H9 (cell line): ENCODE results near the gene CLMP. TPM values are rescaled to one million over a fixed set of nuclear protein-coding genes. Genes with fewer than 3 reads are reported as not detected.

Experiments
- DNase-seq: peaks from one replicate; pipeline ENCODE4 v3.0.0-alpha.2; 2017
- H2AFZ ChIP-seq: one replicate; pipeline ENCODE4 v1.6.1; 2013; ENCODE audit warnings: mild to moderate bottlenecking, low read length, control low read depth, moderate library complexity
- H2AK5ac ChIP-seq: 2 replicates; pipeline ENCODE4 v1.6.1; 2013; ENCODE audit warnings: low read length, control low read depth, mixed read lengths; ENCODE audit not compliant: insufficient read length
- H2BK120ac ChIP-seq: one replicate; pipeline ENCODE4 v1.6.1; 2013; ENCODE audit warnings: low read depth, mild to moderate bottlenecking, low read length, control low read depth, inconsistent platforms; ENCODE audit not compliant: poor library complexity, severe bottlenecking
- H2BK12ac ChIP-seq: 2 replicates; pipeline ENCODE4 v1.6.1; 2013; ENCODE audit warnings: low read length, control low read depth, mixed read lengths, low read depth; ENCODE audit not compliant: insufficient read length
- H2BK15ac ChIP-seq: 2 replicates; pipeline ENCODE4 v1.6.1; 2013; ENCODE audit warnings: low read depth, low read length, control low read depth
- H2BK20ac ChIP-seq: one replicate; pipeline ENCODE4 v1.6.1; 2013; ENCODE audit warnings: low read depth, mild to moderate bottlenecking, low read length, control low read depth, inconsistent platforms; ENCODE audit not compliant: poor library complexity, severe bottlenecking
- H2BK5ac ChIP-seq: 2 replicates; pipeline ENCODE4 v1.6.1; 2013; ENCODE audit warnings: low read length, control low read depth, mixed read lengths; ENCODE audit not compliant: insufficient read length
- H3K14ac ChIP-seq: 2 replicates; pipeline ENCODE4 v1.6.1; 2013; ENCODE audit warnings: low read length, control low read depth; ENCODE audit not compliant: insufficient read depth
- H3K18ac ChIP-seq: 2 replicates; pipeline ENCODE4 v1.6.1; 2013; ENCODE audit warnings: low read depth, mild to moderate bottlenecking, mixed read lengths, low read length, control low read depth; ENCODE audit not compliant: insufficient read length
- H3K23ac ChIP-seq: 2 replicates; pipeline ENCODE4 v1.6.1; 2013; ENCODE audit warnings: low read length, control low read depth, mixed read lengths, low read depth; ENCODE audit not compliant: insufficient read length
- H3K23me2 ChIP-seq: 2 replicates; pipeline ENCODE4 v1.6.1; 2013; ENCODE audit warnings: low read depth, mild to moderate bottlenecking, mixed read lengths, low read length, control low read depth; ENCODE audit not compliant: insufficient read length, poor library complexity, severe bottlenecking
- H3K27ac ChIP-seq: 2 replicates; pipeline ENCODE4 v1.5.1; 2013; ENCODE audit warnings: low read length, control low read depth, mixed read lengths, low read depth; ENCODE audit not compliant: insufficient read length
- H3K27me3 ChIP-seq: 2 replicates; pipeline ENCODE4 v1.6.1; 2013; ENCODE audit warnings: low read length, control low read depth, inconsistent platforms; ENCODE audit not compliant: insufficient read depth
- H3K4ac ChIP-seq: 2 replicates; pipeline ENCODE4 v1.6.1; 2013; ENCODE audit warnings: low read depth, mild to moderate bottlenecking, control low read depth, inconsistent platforms, low read length, moderate library complexity
- H3K4me1 ChIP-seq: 2 replicates; pipeline ENCODE4 v1.6.1; 2013; ENCODE audit warnings: low read length, control low read depth, inconsistent platforms; ENCODE audit not compliant: insufficient read depth
- H3K4me2 ChIP-seq: 2 replicates; pipeline ENCODE4 v1.6.1; 2013; ENCODE audit warnings: low read length, control low read depth, mixed read lengths; ENCODE audit not compliant: insufficient read length, insufficient read depth
- H3K56ac ChIP-seq: 2 replicates; pipeline ENCODE4 v1.6.1; 2013; ENCODE audit warnings: low read depth, mild to moderate bottlenecking, mixed read lengths, low read length, control low read depth; ENCODE audit not compliant: insufficient read length
- H3K79me1 ChIP-seq: 2 replicates; pipeline ENCODE4 v1.6.1; 2013; ENCODE audit warnings: low read depth, mild to moderate bottlenecking, moderate library complexity, low read length, control low read depth, inconsistent platforms; ENCODE audit not compliant: insufficient read depth, poor library complexity, severe bottlenecking
- H3K79me2 ChIP-seq: 2 replicates; pipeline ENCODE4 v1.6.1; 2013; ENCODE audit warnings: low read length, control low read depth, inconsistent platforms; ENCODE audit not compliant: insufficient read depth
- H3K9ac ChIP-seq: 2 replicates; pipeline ENCODE4 v1.6.1; 2013; ENCODE audit warnings: low read length, control low read depth, mixed read lengths; ENCODE audit not compliant: insufficient read length; ENCODE audit errors: extremely low read depth
- H3K9me3 ChIP-seq: one replicate; pipeline ENCODE4 v1.6.1; 2013; ENCODE audit warnings: low read depth, low read length, inconsistent platforms; ENCODE audit not compliant: control insufficient read depth
- H3T11ph ChIP-seq: one replicate; pipeline ENCODE4 v1.6.1; 2013; ENCODE audit warnings: mild to moderate bottlenecking, low read length, control low read depth, inconsistent platforms
- H4K20me1 ChIP-seq: one replicate; pipeline ENCODE4 v1.6.1; 2013; ENCODE audit not compliant: control insufficient read depth, insufficient read length, insufficient read depth
- H4K5ac ChIP-seq: 2 replicates; pipeline ENCODE4 v1.6.1; 2013; ENCODE audit warnings: low read depth, mild to moderate bottlenecking, mixed read lengths, low read length, control low read depth; ENCODE audit not compliant: insufficient read length
- H4K8ac ChIP-seq: replicated peaks from 2 replicates; pipeline ENCODE4 v1.6.1; 2013; ENCODE audit warnings: low read length, control low read depth, mixed read lengths, low read depth; ENCODE audit not compliant: insufficient read length
- H4K91ac ChIP-seq: 2 replicates; pipeline ENCODE4 v1.6.1; 2013; ENCODE audit warnings: low read depth, mild to moderate bottlenecking, moderate library complexity, mixed read lengths, low read length, control low read depth; ENCODE audit not compliant: insufficient read length
- H3K27ac Mint-ChIP-seq, 3 experiments: 2 replicates in 2 of 3; 3 replicates in 1 of 3; pipeline ENCODE4 v1.8.0; 2020 to 2021; ENCODE audit warnings: mixed read lengths in 3 of 3, mild to moderate bottlenecking in 1 of 3, moderate library complexity in 1 of 3
- H3K27me3 Mint-ChIP-seq: 2 replicates; pipeline ENCODE4 v1.8.0; 2021; ENCODE audit warnings: low read depth, mild to moderate bottlenecking, moderate library complexity, mixed read lengths
- H3K36me3 Mint-ChIP-seq, 3 experiments: 2 replicates in 2 of 3; 3 replicates in 1 of 3; pipeline ENCODE4 v1.8.0; 2020 to 2021; ENCODE audit warnings: low read depth in 3 of 3, mixed read lengths in 3 of 3; ENCODE audit not compliant: insufficient read depth in 1 of 3
- H3K4me1 Mint-ChIP-seq, 2 experiments: 2 replicates each; pipeline ENCODE4 v1.8.0; 2020; ENCODE audit warnings: mixed read lengths in 2 of 2
- H3K4me3 Mint-ChIP-seq, 2 experiments: 2 replicates in 1 of 2; 3 replicates in 1 of 2; pipeline ENCODE4 v1.8.0; 2020 to 2021; ENCODE audit warnings: mild to moderate bottlenecking in 2 of 2, mixed read lengths in 2 of 2, moderate library complexity in 1 of 2
- H3K9me3 Mint-ChIP-seq, 2 experiments: 2 replicates in 1 of 2; 3 replicates in 1 of 2; pipeline ENCODE4 v1.8.0; 2020; ENCODE audit warnings: mild to moderate bottlenecking in 2 of 2, mixed read lengths in 2 of 2, moderate library complexity in 1 of 2
- CTCF ChIP-seq: fragments of 200-600 bp; sonication (generic); conservative IDR thresholded peaks from 3 replicates; pipeline ENCODE4 v1.8.0; 2021; ENCODE audit warnings: antibody characterized with exemption, mild to moderate bottlenecking
- WGBS: extraction: QIAGEN DNeasy Blood & Tissue Kit; methylation state at CpG from one replicate; pipeline ENCODE4 v1.1.7; 2013; ENCODE audit warnings: missing lambda C conversion rate, low lambda C conversion rate, mixed read lengths; ENCODE audit not compliant: insufficient read length; ENCODE audit errors: extremely low coverage; 5-methylcytosine and 5-hydroxymethylcytosine counted together
- total RNA-seq: library from RNA; stranded (reverse); gene quantifications from 2 replicates; pipeline ENCODE4 v1.2.1, GENCODE V29; 2021

Gene CLMP
- total RNA-seq, 1 experiment from 2014 or later, result 13.8 TPM

GRCh38 chr11:123111465-123111864 is 83.6 kb downstream of the CLMP start:
- H3K36me3 Mint-ChIP-seq, result peaks cover 6 to 10% (median 7%) of the 10 kb centered on the region in 3 experiments
- H2BK12ac ChIP-seq, result no peak overlapping the region
- H3K27ac ChIP-seq, result no peak overlapping the region
- H3K4me1 Mint-ChIP-seq, result 0 out of 4 replicates have a peak, but pooled peaks cover 2 to 7% of the 10 kb centered on the region in 2 experiments
- no peaks in the 10 kb centered on the region for H3K27me3 Mint-ChIP-seq
- no peaks in the 10 kb centered on the region for H3K79me2 ChIP-seq
- H2AK5ac ChIP-seq, result no peak overlapping the region
- no peaks in the 10 kb centered on the region for H3K23me2 ChIP-seq
- no peak overlapping the region for H4K8ac ChIP-seq
- no peaks in the 10 kb centered on the region for H4K20me1 ChIP-seq
- no peak overlapping the region for H3K18ac ChIP-seq
- no peak overlapping the region for H3T11ph ChIP-seq
- H3K27me3 ChIP-seq, result no peaks in the 10 kb centered on the region
- H3K9me3 Mint-ChIP-seq, result peaks cover 5 to 7% of the 10 kb centered on the region in 2 experiments; a peak in 4 of 5 replicates
- no peak overlapping the region for H3K14ac ChIP-seq
- no peak overlapping the region for H3K4me3 Mint-ChIP-seq
- H2BK5ac ChIP-seq, result no peak overlapping the region
- H2AFZ ChIP-seq, result no peak overlapping the region
- no peak overlapping the region for H4K5ac ChIP-seq
- H3K23ac ChIP-seq, result no peak overlapping the region
- no peak overlapping the region for H3K27ac Mint-ChIP-seq
- no peaks in the 10 kb centered on the region for H3K79me1 ChIP-seq
- no peak overlapping the region for H3K56ac ChIP-seq
- no peak overlapping the region for H4K91ac ChIP-seq
- no peak overlapping the region for H3K4ac ChIP-seq
- no peak overlapping the region for H2BK20ac ChIP-seq
- H3K4me1 ChIP-seq, result no peaks in the 10 kb centered on the region
- H3K9me3 ChIP-seq, result peaks cover 6% of the 10 kb centered on the region
- no peak overlapping the region for H3K9ac ChIP-seq
- WGBS, result no CpG with 5 or more reads among the region's 4 CpGs
- no peak for DNase-seq
- TF ChIP-seq CTCF, result peak; percentile 88
- no peak overlapping the region for H2BK120ac ChIP-seq
- no peak overlapping the region for H3K4me2 ChIP-seq
- H2BK15ac ChIP-seq, result no peak overlapping the region
